ENCODE data around the gene C16orf46. TPM values are rescaled to one million over a fixed set of nuclear protein-coding genes. Genes with fewer than 3 reads are reported as not detected.

C16orf46 gene
- total RNA-seq, 1 experiment from 2014 or later = 2.0 TPM

GRCh38 chr16:81101702-81102101, 24.7 kb upstream of the C16orf46 start:
- no peaks in the 10 kb centered on the region; the same call in 1 of the 2 replicates for H3K27me3 Mint-ChIP-seq (ENCODE audit: low read depth)
- H3K9ac ChIP-seq (ENCODE audit: extremely low read depth, insufficient read length, low read length) = no peak overlapping the region

More at GRCh38 chr16:81101702-81102101, 24.7 kb upstream of the C16orf46 start:
- H4K20me1 ChIP-seq (ENCODE audit: control insufficient read depth, insufficient read depth, insufficient read length) = no peaks in the 10 kb centered on the region
- no peaks in the 10 kb centered on the region for H3K23me2 ChIP-seq (ENCODE audit: insufficient read length, low read depth, low read length, poor library complexity, severe bottlenecking)
- H3K4me1 ChIP-seq (ENCODE audit: insufficient read depth, low read length) = no peaks in the 10 kb centered on the region
- H3K9me3 ChIP-seq (ENCODE audit: control insufficient read depth, low read depth, low read length) = no peaks in the 10 kb centered on the region
- no peak for TF ChIP-seq CTCF (conservative IDR thresholded peaks at IDR 0.05)
- H4K8ac ChIP-seq (replicated peaks; ENCODE audit: insufficient read length, low read depth, low read length) = no peak overlapping the region
- Mint-ChIP-seq H3K36me3 (ENCODE audit: insufficient read depth in 1 of 3, low read depth in 3 of 3) (no peaks in the 10 kb centered on the region), H3K4me3 (no peak overlapping the region), H3K27ac (peak overlapping the region in 1 of 3 experiments; percentile 65; a peak in 1 of 7 replicates), H3K4me1 (peaks cover 0 to under 1% of the 10 kb centered on the region in 2 experiments; a peak in 2 of 4 replicates), H3K9me3 (no peaks in the 10 kb centered on the region)
- no peaks in the 10 kb centered on the region for H3K79me2 ChIP-seq (ENCODE audit: insufficient read depth, low read length)
- H3K23ac ChIP-seq (ENCODE audit: insufficient read length, low read depth, low read length) = no peak overlapping the region
- H2AFZ ChIP-seq (ENCODE audit: low read length) = no peak overlapping the region
- no peak overlapping the region for H3K4ac ChIP-seq (ENCODE audit: low read depth, low read length)
- no peak overlapping the region for H4K5ac ChIP-seq (ENCODE audit: insufficient read length, low read depth, low read length)
- no peak overlapping the region for H2BK12ac ChIP-seq (ENCODE audit: insufficient read length, low read depth, low read length)
- no peak overlapping the region for H3K18ac ChIP-seq (ENCODE audit: insufficient read length, low read depth, low read length)
- H2BK120ac ChIP-seq (ENCODE audit: low read depth, low read length, poor library complexity, severe bottlenecking) = no peak overlapping the region
- no peak overlapping the region for H3K14ac ChIP-seq (ENCODE audit: insufficient read depth, low read length)
- H3K79me1 ChIP-seq (ENCODE audit: insufficient read depth, low read depth, low read length, poor library complexity, severe bottlenecking) = no peaks in the 10 kb centered on the region
- H3T11ph ChIP-seq (ENCODE audit: low read length) = no peak overlapping the region
- H3K27me3 ChIP-seq (ENCODE audit: insufficient read depth, low read length) = no peaks in the 10 kb centered on the region
- H3K56ac ChIP-seq (ENCODE audit: insufficient read length, low read depth, low read length) = no peak overlapping the region
- H3K27ac ChIP-seq (ENCODE audit: insufficient read length, low read depth, low read length) = no peak overlapping the region
- no peak overlapping the region for H2BK15ac ChIP-seq (ENCODE audit: low read depth, low read length)
- no peak overlapping the region for H2BK20ac ChIP-seq (ENCODE audit: low read depth, low read length, poor library complexity, severe bottlenecking)
- DNase-seq = no peak
- no peak overlapping the region for H2AK5ac ChIP-seq (ENCODE audit: insufficient read length, low read length)
- no peak overlapping the region for H2BK5ac ChIP-seq (ENCODE audit: insufficient read length, low read length)
- no peak overlapping the region for H4K91ac ChIP-seq (ENCODE audit: insufficient read length, low read depth, low read length)
- no CpG with 5 or more reads among the region's 9 CpGs for WGBS (ENCODE audit: extremely low coverage, insufficient read length, low lambda C conversion rate)
- no peak overlapping the region for H3K4me2 ChIP-seq (ENCODE audit: insufficient read depth, insufficient read length, low read length)
